ENCODE data around the gene KLRC4.
"Not testable (repeated sequence)": the region's sequence is repeated elsewhere in the genome, so short reads cannot be mapped to it uniquely, and the experiment has no call there.

Gene KLRC4

DNA sequence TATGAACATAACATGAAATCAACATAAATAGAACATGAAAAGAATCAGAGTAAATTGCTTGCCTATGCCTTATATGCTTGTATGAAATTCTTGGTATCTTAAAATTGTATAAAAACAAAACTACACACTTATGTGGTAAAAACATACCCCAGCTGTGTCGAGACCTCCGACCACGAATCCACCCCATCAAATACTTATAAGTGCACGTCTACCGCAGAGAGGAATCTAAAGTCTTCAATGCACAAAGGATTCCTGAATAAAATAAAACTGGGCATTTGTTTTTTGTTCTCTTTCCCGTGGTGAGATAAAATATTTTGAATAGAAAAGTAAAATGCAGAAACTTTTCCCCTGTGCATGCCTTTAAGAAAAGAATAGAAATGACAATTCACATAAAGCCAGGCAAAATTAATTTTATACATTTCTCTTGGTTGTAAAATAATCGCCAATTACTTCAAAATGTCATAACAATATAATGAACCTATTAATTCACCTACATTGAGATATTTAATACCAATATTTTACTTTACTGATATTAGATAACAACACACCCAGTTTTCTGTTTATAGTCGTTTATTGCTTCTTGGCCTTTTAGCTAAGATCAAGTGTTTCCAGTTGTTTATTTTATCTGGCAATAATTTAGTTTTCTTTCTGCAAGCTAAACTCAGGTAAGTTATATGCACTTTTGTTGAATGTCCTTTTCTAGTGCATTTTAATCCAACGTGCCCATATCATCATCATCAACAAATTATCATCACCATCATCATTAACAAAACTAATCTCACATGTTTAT, 20.7 kb downstream of the KLRC4 start:
- 91 to 98% methylated on average over 7 to 9 of the region's 9 CpGs for WGBS, 2 experiments
- no peak overlapping the region for H3K4me3 ChIP-seq (ENCODE audit: insufficient read depth, low read depth, low read length)
- no peaks in the 10 kb centered on the region for H3K36me3 ChIP-seq (ENCODE audit: control insufficient read depth, insufficient read depth, low read length)
- H3K27me3 ChIP-seq (ENCODE audit: control insufficient read depth, insufficient read depth, low read length, poor library complexity, severe bottlenecking), result no peaks in the 10 kb centered on the region
- H3K27ac ChIP-seq (ENCODE audit: insufficient read depth, low read depth, low read length, poor library complexity, severe bottlenecking), result no peak overlapping the region
- no peaks in the 10 kb centered on the region for H3K9me3 ChIP-seq (ENCODE audit: control insufficient read depth, low read length)
- H3K4me1 ChIP-seq (ENCODE audit: control insufficient read depth, insufficient read depth, low read length), result no peaks in the 10 kb centered on the region

- 91 to 97% methylated on average over 6 of the region's 6 CpGs for WGBS, 2 experiments
- H3K27me3 ChIP-seq (ENCODE audit: control insufficient read depth, insufficient read depth, low read length, poor library complexity, severe bottlenecking); H3K27ac ChIP-seq (ENCODE audit: insufficient read depth, low read depth, low read length, poor library complexity, severe bottlenecking); H3K9me3 ChIP-seq (ENCODE audit: control insufficient read depth, low read length); H3K4me1 ChIP-seq (ENCODE audit: control insufficient read depth, insufficient read depth, low read length); H3K36me3 ChIP-seq (ENCODE audit: control insufficient read depth, insufficient read depth, low read length); H3K4me3 ChIP-seq (ENCODE audit: insufficient read depth, low read depth, low read length): not testable (repeated sequence)
Measured at GRCh38 chr12:10387498-10387897, 22.1 kb downstream of the KLRC4 start.

DNA sequence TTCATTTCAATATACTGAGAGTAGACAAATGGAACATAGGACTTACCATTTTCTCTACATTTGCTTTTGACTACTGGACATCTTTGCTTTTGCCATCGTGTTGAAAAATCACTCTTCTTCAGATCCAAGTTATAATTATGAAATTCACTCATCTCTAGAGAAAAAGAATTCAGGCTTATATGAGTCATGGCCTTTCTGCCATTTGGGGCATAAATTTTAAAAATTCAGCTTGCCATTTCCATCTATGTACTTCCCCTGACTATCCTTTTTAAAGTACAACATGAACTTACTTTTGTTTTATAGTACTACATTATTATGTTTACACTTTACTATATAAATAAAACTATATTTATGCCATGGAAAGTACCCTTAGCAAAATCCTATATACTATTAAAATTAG, 22.7 kb downstream of the KLRC4 start:
- Histone ChIP-seq H3K27ac (ENCODE audit: insufficient read depth, low read depth, low read length, poor library complexity, severe bottlenecking) (no peak overlapping the region), H3K9me3 (ENCODE audit: control insufficient read depth, low read length) (no peaks in the 10 kb centered on the region), H3K4me1 (ENCODE audit: control insufficient read depth, insufficient read depth, low read length) (no peaks in the 10 kb centered on the region), H3K27me3 (ENCODE audit: control insufficient read depth, insufficient read depth, low read length, poor library complexity, severe bottlenecking) (no peaks in the 10 kb centered on the region), H3K36me3 (ENCODE audit: control insufficient read depth, insufficient read depth, low read length) (no peaks in the 10 kb centered on the region), H3K4me3 (ENCODE audit: insufficient read depth, low read depth, low read length) (no peak overlapping the region)
- WGBS, 2 experiments, result 79 to 82% methylated on average over 1 of the region's 1 CpG

GRCh38 chr12:10385166-10385613, 24.4 kb downstream of the KLRC4 start:
- no peaks in the 10 kb centered on the region for H3K36me3 ChIP-seq (ENCODE audit: control insufficient read depth, insufficient read depth, low read length)
- no peak overlapping the region for H3K4me3 ChIP-seq (ENCODE audit: insufficient read depth, low read depth, low read length)
- no peaks in the 10 kb centered on the region for H3K9me3 ChIP-seq (ENCODE audit: control insufficient read depth, low read length)
- no peaks in the 10 kb centered on the region for H3K4me1 ChIP-seq (ENCODE audit: control insufficient read depth, insufficient read depth, low read length)
- 88 to 93% methylated on average over 1 to 2 of the region's 2 CpGs for WGBS, 2 experiments
- no peak overlapping the region for H3K27ac ChIP-seq (ENCODE audit: insufficient read depth, low read depth, low read length, poor library complexity, severe bottlenecking)
- H3K27me3 ChIP-seq (ENCODE audit: control insufficient read depth, insufficient read depth, low read length, poor library complexity, severe bottlenecking), result no peaks in the 10 kb centered on the region

- no peaks in the 10 kb centered on the region for H3K9me3 ChIP-seq (ENCODE audit: control insufficient read depth, low read length)
- no peak overlapping the region for H3K27ac ChIP-seq (ENCODE audit: insufficient read depth, low read depth, low read length, poor library complexity, severe bottlenecking)
- H3K4me3 ChIP-seq (ENCODE audit: insufficient read depth, low read depth, low read length), result no peak overlapping the region
- no peaks in the 10 kb centered on the region for H3K4me1 ChIP-seq (ENCODE audit: control insufficient read depth, insufficient read depth, low read length)
- WGBS, 2 experiments, result 88 to 100% methylated on average over 3 of the region's 3 CpGs
- H3K27me3 ChIP-seq (ENCODE audit: control insufficient read depth, insufficient read depth, low read length, poor library complexity, severe bottlenecking), result no peaks in the 10 kb centered on the region
- no peaks in the 10 kb centered on the region for H3K36me3 ChIP-seq (ENCODE audit: control insufficient read depth, insufficient read depth, low read length)
Measured at GRCh38 chr12:10384191-10384590, 25.4 kb downstream of the KLRC4 start.

DNA sequence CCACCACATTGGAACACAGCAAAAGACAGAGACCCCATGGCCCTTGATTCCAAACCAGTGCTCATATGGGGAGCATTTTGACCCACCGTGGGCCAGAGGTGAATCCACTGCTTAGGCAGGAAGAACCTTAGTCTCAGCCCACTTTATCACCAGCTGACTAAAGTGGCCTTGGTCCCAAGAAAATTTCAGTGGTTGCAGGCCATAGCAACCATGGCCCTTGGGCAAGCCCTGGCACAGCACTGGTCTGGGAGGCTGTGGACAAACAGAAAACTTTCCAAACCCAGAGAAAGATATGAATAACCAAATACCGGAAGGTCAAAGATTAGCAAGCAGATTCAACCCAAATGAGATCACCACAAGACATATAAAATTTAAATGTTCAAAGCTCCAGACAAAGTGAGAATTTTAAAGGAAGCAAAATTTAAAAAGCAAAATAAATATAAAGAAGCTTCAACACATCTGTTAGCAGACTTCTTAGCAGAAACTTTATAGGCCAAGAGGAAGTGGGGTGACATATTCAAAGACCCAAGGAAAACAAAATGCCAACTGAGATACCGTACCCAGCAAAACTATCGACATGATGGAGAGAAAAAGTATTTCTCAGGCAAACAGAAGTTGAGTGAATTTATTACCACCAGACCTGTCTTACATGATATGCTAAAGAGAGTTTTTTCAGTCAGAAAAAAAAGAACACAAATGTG, 27.5 kb downstream of the KLRC4 start:
- Histone ChIP-seq H3K4me3 (ENCODE audit: insufficient read depth, low read depth, low read length) (no peak overlapping the region), H3K36me3 (ENCODE audit: control insufficient read depth, insufficient read depth, low read length) (no peaks in the 10 kb centered on the region), H3K27ac (ENCODE audit: insufficient read depth, low read depth, low read length, poor library complexity, severe bottlenecking) (no peak overlapping the region), H3K27me3 (ENCODE audit: control insufficient read depth, insufficient read depth, low read length, poor library complexity, severe bottlenecking) (no peaks in the 10 kb centered on the region), H3K9me3 (ENCODE audit: control insufficient read depth, low read length) (no peaks in the 10 kb centered on the region), H3K4me1 (ENCODE audit: control insufficient read depth, insufficient read depth, low read length) (no peaks in the 10 kb centered on the region)
- 94 to 97% methylated on average over 4 of the region's 4 CpGs for WGBS, 2 experiments

DNA sequence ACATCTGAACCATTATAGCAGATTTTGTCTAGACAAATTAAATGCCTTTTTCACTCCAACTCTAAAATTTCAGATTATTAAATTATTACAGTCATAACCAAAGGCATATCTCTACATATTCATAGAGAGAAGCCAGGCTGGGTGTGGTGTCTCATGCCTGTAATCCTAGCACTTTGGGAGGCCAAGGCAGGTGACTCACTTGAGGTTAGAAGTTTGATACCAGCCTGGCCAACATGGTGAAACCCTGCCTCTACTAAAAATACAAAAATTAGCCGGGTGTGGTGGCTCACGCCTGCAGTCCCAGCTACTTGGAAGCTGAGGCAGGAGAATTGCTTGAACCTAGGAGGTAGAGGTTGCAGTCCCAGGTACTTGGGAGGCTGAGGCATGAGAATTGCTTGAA, 30.8 kb downstream of the KLRC4 start:
- not testable (repeated sequence) for H3K27ac ChIP-seq (ENCODE audit: insufficient read depth, low read depth, low read length, poor library complexity, severe bottlenecking); H3K4me3 ChIP-seq (ENCODE audit: insufficient read depth, low read depth, low read length); H3K4me1 ChIP-seq (ENCODE audit: control insufficient read depth, insufficient read depth, low read length); H3K27me3 ChIP-seq (ENCODE audit: control insufficient read depth, insufficient read depth, low read length, poor library complexity, severe bottlenecking); H3K9me3 ChIP-seq (ENCODE audit: control insufficient read depth, low read length); H3K36me3 ChIP-seq (ENCODE audit: control insufficient read depth, insufficient read depth, low read length)
- WGBS, 2 experiments, result 91 to 97% methylated on average over 2 of the region's 2 CpGs

DNA sequence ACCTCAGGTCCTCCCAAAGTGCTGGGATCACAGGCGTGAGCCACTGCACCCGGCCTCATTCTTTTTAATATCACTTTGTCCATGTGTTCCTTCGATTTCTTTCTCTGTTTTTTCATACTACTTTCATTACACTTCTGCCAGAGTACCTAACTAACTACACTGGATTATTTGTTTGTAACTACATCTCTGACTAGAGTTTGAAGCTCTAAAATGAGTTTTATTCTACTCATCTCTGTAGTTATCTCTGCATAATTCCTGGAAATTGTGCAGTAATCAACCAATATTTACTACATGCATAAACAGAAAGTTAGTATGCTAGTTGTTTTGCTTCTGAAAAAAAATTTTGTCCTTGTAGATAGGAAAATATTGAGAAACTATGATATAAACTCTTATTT, 34.9 kb downstream of the KLRC4 start:
- Histone ChIP-seq H3K36me3 (ENCODE audit: control insufficient read depth, insufficient read depth, low read length) (no peaks in the 10 kb centered on the region), H3K4me1 (ENCODE audit: control insufficient read depth, insufficient read depth, low read length) (no peaks in the 10 kb centered on the region), H3K27me3 (ENCODE audit: control insufficient read depth, insufficient read depth, low read length, poor library complexity, severe bottlenecking) (no peaks in the 10 kb centered on the region), H3K9me3 (ENCODE audit: control insufficient read depth, low read length) (no peaks in the 10 kb centered on the region), H3K4me3 (ENCODE audit: insufficient read depth, low read depth, low read length) (no peak overlapping the region), H3K27ac (ENCODE audit: insufficient read depth, low read depth, low read length, poor library complexity, severe bottlenecking) (no peak overlapping the region)
- WGBS, 2 experiments, result 95 to 96% methylated on average over 3 of the region's 3 CpGs

DNA sequence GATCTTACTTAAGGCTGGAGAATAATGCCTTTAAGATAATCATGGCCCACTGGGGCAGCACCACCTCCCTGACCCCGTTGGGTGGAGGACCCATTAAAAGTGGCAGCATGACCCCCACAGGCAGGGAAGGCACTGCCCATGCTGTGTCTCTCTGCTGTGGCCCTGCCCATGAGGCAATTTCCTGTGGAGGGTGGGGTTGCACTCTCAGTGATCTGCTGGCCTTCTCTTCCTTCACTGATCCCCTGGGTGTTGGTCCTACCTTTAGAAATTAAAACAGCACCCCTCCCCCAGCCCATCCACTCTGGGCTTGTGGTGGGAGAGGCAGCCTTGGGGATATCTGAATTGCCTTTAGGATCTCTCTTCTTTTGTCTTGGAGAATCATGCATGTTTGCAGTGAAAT, 37.0 kb downstream of the KLRC4 start:
- Histone ChIP-seq H3K4me3 (ENCODE audit: insufficient read depth, low read depth, low read length) (no peak overlapping the region), H3K9me3 (ENCODE audit: control insufficient read depth, low read length) (no peaks in the 10 kb centered on the region), H3K27me3 (ENCODE audit: control insufficient read depth, insufficient read depth, low read length, poor library complexity, severe bottlenecking) (no peaks in the 10 kb centered on the region), H3K36me3 (ENCODE audit: control insufficient read depth, insufficient read depth, low read length) (no peaks in the 10 kb centered on the region), H3K4me1 (ENCODE audit: control insufficient read depth, insufficient read depth, low read length) (no peaks in the 10 kb centered on the region), H3K27ac (ENCODE audit: insufficient read depth, low read depth, low read length, poor library complexity, severe bottlenecking) (no peak overlapping the region)
- WGBS, 2 experiments, result 74 to 79% methylated on average over 1 of the region's 1 CpG

DNA sequence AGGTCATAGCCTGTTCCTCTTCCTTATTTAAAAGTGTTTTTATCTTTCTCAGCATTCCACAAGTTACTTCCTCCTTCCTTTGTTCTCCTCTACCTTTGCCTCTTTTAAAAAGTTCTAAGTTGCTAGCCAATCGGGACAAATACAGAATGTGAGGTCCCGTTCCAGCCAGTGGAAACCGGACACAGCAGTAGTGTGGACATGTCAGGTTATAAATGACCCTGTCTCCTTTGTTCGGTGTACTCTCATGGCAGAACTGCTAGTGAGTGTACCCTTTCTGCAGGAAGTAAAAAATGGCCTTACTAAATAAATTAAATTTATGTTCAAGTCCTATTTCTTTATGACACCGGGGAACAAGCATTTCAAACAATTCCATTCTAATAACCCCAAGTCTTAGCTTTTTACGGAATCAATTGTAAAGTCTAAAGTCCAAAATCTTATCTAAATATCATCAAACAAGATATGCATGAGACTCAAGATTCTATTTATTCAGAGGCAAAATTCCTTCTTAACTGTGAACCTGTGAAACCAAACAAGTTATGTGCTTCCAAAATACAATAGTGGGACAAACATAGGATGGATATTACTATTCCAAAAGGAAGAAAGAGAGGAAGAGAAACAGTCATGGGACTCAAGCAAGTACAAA, 37.5 kb downstream of the KLRC4 start:
- not testable (repeated sequence) for H3K27ac ChIP-seq (ENCODE audit: insufficient read depth, low read depth, low read length, poor library complexity, severe bottlenecking)

More for the DNA sequence above, 37.5 kb downstream of the KLRC4 start:
- H3K27me3 ChIP-seq (ENCODE audit: control insufficient read depth, insufficient read depth, low read length, poor library complexity, severe bottlenecking); H3K4me3 ChIP-seq (ENCODE audit: insufficient read depth, low read depth, low read length); H3K36me3 ChIP-seq (ENCODE audit: control insufficient read depth, insufficient read depth, low read length); H3K4me1 ChIP-seq (ENCODE audit: control insufficient read depth, insufficient read depth, low read length); H3K9me3 ChIP-seq (ENCODE audit: control insufficient read depth, low read length): not testable (repeated sequence)
- 95 to 98% methylated on average over 6 of the region's 6 CpGs for WGBS, 2 experiments
